KMS-11 (cell line): ENCODE results near the gene TTC9B.

ENCODE experiments used
- H2AFZ ChIP-seq: fragments of 200-600 bp; sonication (generic); 2 replicates; pipeline ENCODE4 v1.6.1; 2016; ENCODE audit warnings: antibody characterized with exemption, mixed run types, low read depth
- H3K27ac ChIP-seq: fragments of 200-600 bp; sonication (generic); 2 replicates; pipeline ENCODE4 v1.6.1; 2016; ENCODE audit warnings: mild to moderate bottlenecking, mixed run types
- H3K27me3 ChIP-seq: fragments of 200-600 bp; sonication (generic); 2 replicates; pipeline ENCODE4 v1.6.1; 2017; ENCODE audit warnings: mild to moderate bottlenecking, low read depth, mixed run types, moderate library complexity; ENCODE audit not compliant: insufficient read depth
- H3K36me3 ChIP-seq: fragments of 200-600 bp; sonication (generic); 2 replicates; pipeline ENCODE4 v1.6.1; 2017; ENCODE audit warnings: mild to moderate bottlenecking, mixed run types; ENCODE audit not compliant: insufficient read depth
- H3K4me1 ChIP-seq: fragments of 200-600 bp; sonication (generic); 2 replicates; pipeline ENCODE4 v1.6.1; 2016; ENCODE audit warnings: mild to moderate bottlenecking, low read depth, mixed run types; ENCODE audit not compliant: poor library complexity, severe bottlenecking
- H3K4me2 ChIP-seq: fragments of 200-600 bp; sonication (generic); 2 replicates; pipeline ENCODE4 v1.7.0; 2016; ENCODE audit warnings: mild to moderate bottlenecking, mixed run types
- H3K4me3 ChIP-seq: fragments of 200-600 bp; sonication (generic); IDR thresholded peaks from 2 replicates; pipeline ENCODE4 v1.6.1; 2017; ENCODE audit warnings: low read depth, low read length, mixed read lengths; ENCODE audit not compliant: insufficient read depth
- H3K79me2 ChIP-seq: fragments of 200-600 bp; sonication (generic); 2 replicates; pipeline ENCODE4 v1.6.1; 2016; ENCODE audit warnings: low read depth, mixed run types; ENCODE audit not compliant: insufficient read depth
- H3K9ac ChIP-seq: fragments of 200-600 bp; sonication (generic); 2 replicates; pipeline ENCODE4 v1.6.1; 2016; ENCODE audit warnings: mild to moderate bottlenecking, mixed run types
- H4K20me1 ChIP-seq: fragments of 200-600 bp; sonication (generic); 2 replicates; pipeline ENCODE4 v1.6.1; 2016; ENCODE audit warnings: mild to moderate bottlenecking, mixed run types; ENCODE audit not compliant: insufficient read depth
- TF ChIP-seq, protein P1 (sequence below): fragments of 200-600 bp; sonication (generic); conservative IDR thresholded peaks from 2 replicates; pipeline ENCODE4 v1.6.1; 2017; ENCODE audit warnings: low read depth, mild to moderate bottlenecking, antibody characterized with exemption, low read length, moderate library complexity, mixed read lengths

The TTC9B gene

DNA sequence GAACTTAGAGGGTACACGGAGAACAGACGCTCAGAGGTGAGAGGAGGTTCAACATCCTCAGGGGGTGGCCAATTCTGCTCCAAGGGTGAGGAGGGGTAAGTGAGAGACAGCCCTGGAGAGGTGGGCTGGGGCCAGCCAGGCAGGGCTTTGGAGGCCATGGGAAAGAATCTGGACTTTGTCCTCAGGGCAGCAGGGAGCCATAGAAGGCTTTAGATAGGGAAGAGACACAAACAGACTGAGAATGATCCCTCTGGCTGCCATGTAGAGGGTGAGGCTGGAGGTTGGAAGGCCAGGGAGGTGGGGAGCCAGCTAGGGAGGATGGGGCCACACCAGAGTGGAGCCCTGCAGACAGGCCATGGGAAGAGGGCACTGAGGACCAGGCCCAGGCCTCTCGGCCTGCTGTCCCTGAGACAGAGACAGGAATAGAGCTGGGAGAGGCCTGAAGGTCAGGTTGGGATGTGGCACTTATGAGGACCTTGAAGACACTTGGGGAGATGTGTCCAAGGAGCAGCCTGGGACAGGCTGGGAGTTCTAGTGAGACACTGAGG lies 37.5 kb upstream of the TTC9B start:
- Histone ChIP-seq H3K4me3 (no peak overlapping the region), H3K36me3 (peaks cover 3% of the 10 kb centered on the region; the same call in 1 of the 2 replicates), H3K27ac (no peak overlapping the region), H3K4me2 (no peak overlapping the region), H3K27me3 (no peaks in the 10 kb centered on the region), H3K79me2 (peaks cover 25% of the 10 kb centered on the region; the same call in 1 of the 2 replicates), H3K4me1 (no peaks in the 10 kb centered on the region), H4K20me1 (no peaks in the 10 kb centered on the region), H2AFZ (no peak overlapping the region), H3K9ac (no peak overlapping the region)
- TF ChIP-seq, protein P1, sequence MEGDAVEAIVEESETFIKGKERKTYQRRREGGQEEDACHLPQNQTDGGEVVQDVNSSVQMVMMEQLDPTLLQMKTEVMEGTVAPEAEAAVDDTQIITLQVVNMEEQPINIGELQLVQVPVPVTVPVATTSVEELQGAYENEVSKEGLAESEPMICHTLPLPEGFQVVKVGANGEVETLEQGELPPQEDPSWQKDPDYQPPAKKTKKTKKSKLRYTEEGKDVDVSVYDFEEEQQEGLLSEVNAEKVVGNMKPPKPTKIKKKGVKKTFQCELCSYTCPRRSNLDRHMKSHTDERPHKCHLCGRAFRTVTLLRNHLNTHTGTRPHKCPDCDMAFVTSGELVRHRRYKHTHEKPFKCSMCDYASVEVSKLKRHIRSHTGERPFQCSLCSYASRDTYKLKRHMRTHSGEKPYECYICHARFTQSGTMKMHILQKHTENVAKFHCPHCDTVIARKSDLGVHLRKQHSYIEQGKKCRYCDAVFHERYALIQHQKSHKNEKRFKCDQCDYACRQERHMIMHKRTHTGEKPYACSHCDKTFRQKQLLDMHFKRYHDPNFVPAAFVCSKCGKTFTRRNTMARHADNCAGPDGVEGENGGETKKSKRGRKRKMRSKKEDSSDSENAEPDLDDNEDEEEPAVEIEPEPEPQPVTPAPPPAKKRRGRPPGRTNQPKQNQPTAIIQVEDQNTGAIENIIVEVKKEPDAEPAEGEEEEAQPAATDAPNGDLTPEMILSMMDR, result no peak

DNA sequence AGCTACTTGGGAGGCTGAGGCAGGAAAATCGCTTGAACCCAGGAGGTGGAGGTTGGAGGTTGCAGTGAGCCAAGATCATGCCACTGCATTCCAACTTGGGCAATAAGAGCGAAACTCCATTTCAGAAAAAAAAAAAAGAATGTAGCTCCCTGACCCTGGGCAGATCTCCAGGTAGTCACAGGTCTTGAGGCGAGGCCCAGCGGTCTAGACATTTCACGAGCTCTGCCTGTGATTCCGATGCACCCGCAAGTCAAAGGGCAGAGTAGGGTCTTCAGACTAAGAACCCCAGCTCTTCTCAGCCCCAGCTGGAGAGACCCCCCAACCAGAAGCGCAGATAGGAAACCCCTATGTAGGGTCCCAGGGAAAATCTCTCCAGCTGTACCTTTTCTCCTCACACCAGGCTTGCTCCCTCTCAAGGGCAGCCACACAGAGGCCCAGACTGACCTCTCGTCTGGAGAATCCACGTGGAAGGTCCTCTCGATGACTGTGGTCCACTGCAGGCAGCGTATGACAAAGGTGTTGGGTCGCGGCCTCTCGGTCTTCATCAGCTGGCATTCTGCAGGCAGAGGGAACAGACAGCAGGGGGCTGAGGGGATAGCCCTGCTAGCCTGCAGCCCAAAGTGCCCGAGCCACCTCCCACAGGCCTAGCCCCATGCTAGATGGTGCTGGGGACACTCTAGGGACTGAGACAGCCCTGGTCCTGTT lies 36.7 kb upstream of the TTC9B start:
- Histone ChIP-seq H3K27me3 (no peaks in the 10 kb centered on the region), H3K36me3 (peaks cover 3% of the 10 kb centered on the region; the same call in 1 of the 2 replicates), H3K4me2 (no peak overlapping the region), H3K79me2 (peaks cover 25% of the 10 kb centered on the region; the same call in 1 of the 2 replicates), H2AFZ (no peak overlapping the region), H3K4me1 (no peaks in the 10 kb centered on the region), H4K20me1 (no peaks in the 10 kb centered on the region), H3K4me3 (no peak overlapping the region), H3K9ac (no peak overlapping the region), H3K27ac (no peak overlapping the region)
- TF ChIP-seq, protein P1, result no peak

DNA sequence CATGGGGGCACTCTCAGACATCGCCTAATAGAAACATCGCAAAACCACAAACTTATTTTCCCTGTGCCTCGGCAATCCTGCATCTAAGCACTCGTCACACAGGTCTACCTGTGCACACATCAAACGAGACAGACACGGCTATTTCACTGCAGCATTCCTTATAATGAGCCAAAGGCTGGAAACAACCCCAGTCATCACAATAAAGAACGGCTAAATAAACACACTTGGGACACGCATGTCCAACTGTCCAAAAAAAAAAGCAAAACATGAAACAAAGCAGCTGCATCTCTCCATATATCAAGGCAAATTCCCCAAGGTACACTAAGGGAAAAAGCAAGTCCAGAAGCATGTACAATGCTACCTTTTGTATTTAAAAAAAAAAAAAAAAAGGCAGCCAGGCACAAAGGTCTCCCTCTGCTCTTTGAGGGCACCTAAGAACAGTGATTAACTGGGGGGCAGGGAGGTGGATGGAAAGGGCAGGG lies 35.5 kb upstream of the TTC9B start:
- no peaks in the 10 kb centered on the region for H3K27me3 ChIP-seq
- H3K79me2 ChIP-seq, result peaks cover 14% of the 10 kb centered on the region; the same call in 1 of the 2 replicates
- H4K20me1 ChIP-seq, result no peaks in the 10 kb centered on the region
- no peak overlapping the region for H3K9ac ChIP-seq
- TF ChIP-seq, protein P1, result no peak
- no peak overlapping the region for H2AFZ ChIP-seq
- H3K27ac ChIP-seq, result no peak overlapping the region
- no peak overlapping the region for H3K4me3 ChIP-seq
- H3K4me1 ChIP-seq, result no peaks in the 10 kb centered on the region
- H3K4me2 ChIP-seq, result no peak overlapping the region
- H3K36me3 ChIP-seq, result peaks cover 3% of the 10 kb centered on the region; the same call in 1 of the 2 replicates

DNA sequence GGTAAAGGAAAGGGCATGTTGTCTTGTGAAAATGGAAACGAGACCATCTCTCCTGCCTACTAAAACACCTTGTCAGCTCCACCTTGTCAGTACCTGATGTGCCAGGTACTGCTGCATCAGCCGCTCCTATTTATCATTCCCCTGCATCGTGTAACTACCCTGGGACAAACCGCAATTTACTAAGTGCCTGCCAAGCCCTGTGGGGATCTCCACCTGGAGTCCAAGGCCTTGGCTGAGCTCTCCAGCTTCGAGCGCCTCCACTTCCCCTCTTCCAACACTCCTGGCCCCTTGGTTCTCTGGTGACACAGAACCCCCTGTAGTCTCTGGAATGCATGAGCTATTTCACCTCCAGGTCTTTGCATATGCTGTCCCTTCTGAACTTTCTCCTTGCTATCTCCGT lies 34.2 kb upstream of the TTC9B start:
- H2AFZ ChIP-seq, result no peak overlapping the region
- H3K27me3 ChIP-seq, result no peaks in the 10 kb centered on the region
- H3K36me3 ChIP-seq, result peaks cover 3% of the 10 kb centered on the region; the same call in 1 of the 2 replicates
- H4K20me1 ChIP-seq, result no peaks in the 10 kb centered on the region
- no peaks in the 10 kb centered on the region for H3K4me1 ChIP-seq
- no peak overlapping the region for H3K27ac ChIP-seq
- peaks cover 3% of the 10 kb centered on the region; the same call in 1 of the 2 replicates for H3K79me2 ChIP-seq
- no peak overlapping the region for H3K4me3 ChIP-seq
- no peak overlapping the region for H3K9ac ChIP-seq
- TF ChIP-seq, protein P1, result no peak
- no peak overlapping the region for H3K4me2 ChIP-seq
